ENCODE results near the gene SORL1. TPM values are rescaled to one million over a fixed set of nuclear protein-coding genes. Genes with fewer than 3 reads are reported as not detected.
A peak's percentile ranks its signal among the peaks of the same experiment; 100 is the strongest.
"Not testable (repeated sequence)": the region's sequence is repeated elsewhere in the genome, so short reads cannot be mapped to it uniquely, and the experiment has no call there.

The SORL1 gene
- total RNA-seq, 1 experiment from 2014 or later: 197 TPM

DNA sequence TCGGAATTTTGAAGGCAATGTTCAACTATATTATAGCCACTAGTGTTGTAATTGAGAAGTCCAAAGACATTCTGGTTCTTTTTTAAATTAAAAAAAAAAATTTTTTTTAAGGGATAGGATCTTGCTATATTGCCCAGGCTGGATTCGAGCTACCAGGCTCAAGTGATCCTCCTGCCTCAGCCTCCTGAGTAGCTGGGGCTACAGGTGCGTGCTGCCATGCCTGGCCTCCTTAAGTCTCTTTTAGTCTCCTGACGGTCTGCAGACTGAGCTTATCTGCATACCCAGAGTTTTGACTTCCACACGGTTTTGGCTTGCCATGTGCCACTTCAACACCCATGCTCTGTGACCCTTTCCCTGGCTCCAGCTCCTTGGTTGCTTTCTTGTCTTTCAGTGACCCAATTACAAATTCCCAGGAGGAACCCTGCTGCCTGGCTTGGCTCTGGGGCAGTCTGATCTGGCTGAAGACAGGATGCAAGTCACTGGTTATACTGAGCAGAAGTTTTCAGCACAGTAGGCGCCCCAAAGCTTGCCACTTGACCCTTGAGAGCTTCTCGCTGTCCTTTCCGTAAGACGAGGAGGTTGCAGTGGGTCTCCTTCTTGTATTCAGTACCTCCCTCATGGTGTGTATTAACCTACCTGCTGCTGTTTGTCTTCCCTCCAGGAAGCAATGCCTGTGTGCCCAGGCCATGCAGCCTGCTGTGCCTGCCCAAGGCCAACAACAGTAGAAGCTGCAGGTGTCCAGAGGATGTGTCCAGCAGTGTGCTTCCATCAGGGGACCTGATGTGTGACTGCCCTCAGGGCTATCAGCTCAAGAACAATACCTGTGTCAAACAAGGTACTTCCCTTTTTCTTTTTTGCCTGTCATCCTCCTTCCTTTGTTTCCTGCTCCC, 114.4 kb downstream of the SORL1 start:
- H3K79me2 ChIP-seq (ENCODE audit: low read length): peaks cover 40% of the 10 kb centered on the region
- no peak overlapping the region for H3K4me3 ChIP-seq (ENCODE audit: low read length)
- H3K4me2 ChIP-seq (ENCODE audit: low read depth, low read length, poor library complexity, severe bottlenecking): peak overlapping the region; percentile 6
- H3K27ac ChIP-seq (ENCODE audit: low read length): peak overlapping the region; percentile 95
- no peaks in the 10 kb centered on the region for H3K9me2 ChIP-seq (replicated peaks; ENCODE audit: insufficient read depth, low read length)
- peaks cover 91% of the 10 kb centered on the region for H3K4me1 ChIP-seq (ENCODE audit: low read length)
- DNase-seq: no peak
- H2AFZ ChIP-seq (ENCODE audit: low read length): no peak overlapping the region
- no peaks in the 10 kb centered on the region for H3K27me3 ChIP-seq (ENCODE audit: low read length)
- H3K36me3 ChIP-seq (ENCODE audit: insufficient read depth, low read length): peaks cover 32% of the 10 kb centered on the region
- H3K9me3 ChIP-seq (ENCODE audit: low read length): no peaks in the 10 kb centered on the region
- H4K20me1 ChIP-seq (ENCODE audit: insufficient read depth, low read depth, low read length): 0 out of 2 replicates have a peak, but pooled peaks cover 4% of the 10 kb centered on the region
- no peak overlapping the region for H3K9ac ChIP-seq (ENCODE audit: low read length)

GRCh38 chr11:121567995-121568394, 115.9 kb downstream of the SORL1 start:
- Histone ChIP-seq H3K27ac (ENCODE audit: low read length) (peak overlapping the region; percentile 95), H3K4me1 (ENCODE audit: low read length) (peaks cover 88% of the 10 kb centered on the region), H3K79me2 (ENCODE audit: low read length) (peaks cover 28% of the 10 kb centered on the region), H3K9me2 (replicated peaks; ENCODE audit: insufficient read depth, low read length) (no peaks in the 10 kb centered on the region), H3K36me3 (ENCODE audit: insufficient read depth, low read length) (peaks cover 42% of the 10 kb centered on the region), H3K9me3 (ENCODE audit: low read length) (no peaks in the 10 kb centered on the region), H4K20me1 (ENCODE audit: insufficient read depth, low read depth, low read length) (no peaks in the 10 kb centered on the region), H2AFZ (ENCODE audit: low read length) (no peak overlapping the region), H3K27me3 (ENCODE audit: low read length) (no peaks in the 10 kb centered on the region), H3K4me3 (ENCODE audit: low read length) (no peak overlapping the region), H3K4me2 (ENCODE audit: low read depth, low read length, poor library complexity, severe bottlenecking) (peak overlapping the region; percentile 45), H3K9ac (ENCODE audit: low read length) (peak overlapping the region; percentile 33; the same call in 1 of the 2 replicates)
- no peak for DNase-seq

GRCh38 chr11:121569332-121570299, 117.5 kb downstream of the SORL1 start:
- not testable (repeated sequence) for H3K9me2 ChIP-seq (replicated peaks; ENCODE audit: insufficient read depth, low read length); H3K27me3 ChIP-seq (ENCODE audit: low read length); H2AFZ ChIP-seq (ENCODE audit: low read length); H4K20me1 ChIP-seq (ENCODE audit: insufficient read depth, low read depth, low read length); H3K9me3 ChIP-seq (ENCODE audit: low read length); H3K4me3 ChIP-seq (ENCODE audit: low read length)
- Histone ChIP-seq H3K9ac (ENCODE audit: low read length) (peak overlapping the region; percentile 50; the same call in 1 of the 2 replicates), H3K79me2 (ENCODE audit: low read length) (peaks cover 17% of the 10 kb centered on the region), H3K27ac (ENCODE audit: low read length) (peak overlapping the region; percentile 95), H3K4me2 (ENCODE audit: low read depth, low read length, poor library complexity, severe bottlenecking) (peak overlapping the region; percentile 38), H3K36me3 (ENCODE audit: insufficient read depth, low read length) (peaks cover 53% of the 10 kb centered on the region), H3K4me1 (ENCODE audit: low read length) (peaks cover 82% of the 10 kb centered on the region)
- peak; percentile 85 for DNase-seq

GRCh38 chr11:121570453-121570852, 118.3 kb downstream of the SORL1 start:
- H3K4me3 ChIP-seq (ENCODE audit: low read length): no peak overlapping the region
- H3K9me2 ChIP-seq (replicated peaks; ENCODE audit: insufficient read depth, low read length): no peaks in the 10 kb centered on the region
- H3K27ac ChIP-seq (ENCODE audit: low read length): peak overlapping the region; percentile 95
- no peak overlapping the region for H2AFZ ChIP-seq (ENCODE audit: low read length)
- peak overlapping the region; percentile 13 for H3K4me2 ChIP-seq (ENCODE audit: low read depth, low read length, poor library complexity, severe bottlenecking)
- no peaks in the 10 kb centered on the region for H3K27me3 ChIP-seq (ENCODE audit: low read length)
- peaks cover 54% of the 10 kb centered on the region for H3K36me3 ChIP-seq (ENCODE audit: insufficient read depth, low read length)
- H3K79me2 ChIP-seq (ENCODE audit: low read length): peaks cover 12% of the 10 kb centered on the region
- peak overlapping the region; percentile 50; the same call in 1 of the 2 replicates for H3K9ac ChIP-seq (ENCODE audit: low read length)
- H3K4me1 ChIP-seq (ENCODE audit: low read length): peaks cover 82% of the 10 kb centered on the region
- H3K9me3 ChIP-seq (ENCODE audit: low read length): no peaks in the 10 kb centered on the region
- DNase-seq: no peak
- H4K20me1 ChIP-seq (ENCODE audit: insufficient read depth, low read depth, low read length): no peaks in the 10 kb centered on the region

GRCh38 chr11:121571506-121571905, 119.4 kb downstream of the SORL1 start:
- no peaks in the 10 kb centered on the region for H3K9me3 ChIP-seq (ENCODE audit: low read length)
- no peak overlapping the region for H2AFZ ChIP-seq (ENCODE audit: low read length)
- H3K36me3 ChIP-seq (ENCODE audit: insufficient read depth, low read length): peaks cover 59% of the 10 kb centered on the region
- H3K4me2 ChIP-seq (ENCODE audit: low read depth, low read length, poor library complexity, severe bottlenecking): no peak overlapping the region
- H3K9ac ChIP-seq (ENCODE audit: low read length): no peak overlapping the region
- H3K27me3 ChIP-seq (ENCODE audit: low read length): no peaks in the 10 kb centered on the region
- H3K4me1 ChIP-seq (ENCODE audit: low read length): peaks cover 73% of the 10 kb centered on the region
- DNase-seq: no peak
- H3K79me2 ChIP-seq (ENCODE audit: low read length): peaks cover 8% of the 10 kb centered on the region
- no peaks in the 10 kb centered on the region for H4K20me1 ChIP-seq (ENCODE audit: insufficient read depth, low read depth, low read length)
- H3K27ac ChIP-seq (ENCODE audit: low read length): peak overlapping the region; percentile 95
- no peaks in the 10 kb centered on the region for H3K9me2 ChIP-seq (replicated peaks; ENCODE audit: insufficient read depth, low read length)
- no peak overlapping the region for H3K4me3 ChIP-seq (ENCODE audit: low read length)

DNA sequence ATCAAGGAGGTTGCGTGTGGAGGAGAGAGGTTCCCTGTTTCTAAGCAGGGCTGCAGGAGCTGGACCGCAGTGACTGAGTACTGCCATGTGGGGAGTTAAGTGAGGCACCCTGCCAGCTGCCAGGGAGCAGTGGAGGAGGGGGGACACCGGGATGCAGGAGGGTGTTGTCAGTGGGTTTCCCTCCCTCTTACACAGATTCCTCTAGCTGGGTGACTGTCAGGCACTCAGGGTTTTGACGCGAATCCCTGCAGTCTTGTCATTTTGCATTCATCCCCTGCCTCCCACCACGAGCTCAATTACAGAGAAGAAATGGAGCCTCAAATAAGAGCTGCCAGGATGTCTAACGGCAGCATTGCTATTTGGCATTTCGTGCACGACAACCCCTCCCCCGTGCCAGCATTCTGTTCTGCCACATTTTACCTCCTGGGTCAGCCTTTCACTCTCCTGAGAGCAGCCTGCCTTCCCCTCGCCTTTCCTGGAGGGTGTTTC, 120.5 kb downstream of the SORL1 start:
- no peak overlapping the region for H3K4me2 ChIP-seq (ENCODE audit: low read depth, low read length, poor library complexity, severe bottlenecking)
- DNase-seq: no peak
- H3K27ac ChIP-seq (ENCODE audit: low read length): peak overlapping the region; percentile 95; the same call in 1 of the 2 replicates
- H3K36me3 ChIP-seq (ENCODE audit: insufficient read depth, low read length): peaks cover 63% of the 10 kb centered on the region
- no peaks in the 10 kb centered on the region for H3K27me3 ChIP-seq (ENCODE audit: low read length)
- H3K79me2 ChIP-seq (ENCODE audit: low read length): peaks cover 11% of the 10 kb centered on the region
- no peaks in the 10 kb centered on the region for H4K20me1 ChIP-seq (ENCODE audit: insufficient read depth, low read depth, low read length)
- no peaks in the 10 kb centered on the region for H3K9me2 ChIP-seq (replicated peaks; ENCODE audit: insufficient read depth, low read length)
- H3K9me3 ChIP-seq (ENCODE audit: low read length): no peaks in the 10 kb centered on the region
- no peak overlapping the region for H2AFZ ChIP-seq (ENCODE audit: low read length)
- H3K4me1 ChIP-seq (ENCODE audit: low read length): peaks cover 62% of the 10 kb centered on the region
- no peak overlapping the region for H3K4me3 ChIP-seq (ENCODE audit: low read length)
- no peak overlapping the region for H3K9ac ChIP-seq (ENCODE audit: low read length)

GRCh38 chr11:121574801-121575200, 122.7 kb downstream of the SORL1 start:
- Histone ChIP-seq H3K79me2 (ENCODE audit: low read length) (peaks cover 18% of the 10 kb centered on the region), H2AFZ (ENCODE audit: low read length) (no peak overlapping the region), H3K9ac (ENCODE audit: low read length) (no peak overlapping the region), H3K27ac (ENCODE audit: low read length) (peak overlapping the region; percentile 64), H4K20me1 (ENCODE audit: insufficient read depth, low read depth, low read length) (no peaks in the 10 kb centered on the region), H3K27me3 (ENCODE audit: low read length) (no peaks in the 10 kb centered on the region), H3K4me1 (ENCODE audit: low read length) (peaks cover 43% of the 10 kb centered on the region), H3K4me3 (ENCODE audit: low read length) (no peak overlapping the region), H3K4me2 (ENCODE audit: low read depth, low read length, poor library complexity, severe bottlenecking) (no peak overlapping the region), H3K9me2 (replicated peaks; ENCODE audit: insufficient read depth, low read length) (no peaks in the 10 kb centered on the region), H3K36me3 (ENCODE audit: insufficient read depth, low read length) (peaks cover 80% of the 10 kb centered on the region), H3K9me3 (ENCODE audit: low read length) (no peaks in the 10 kb centered on the region)
- DNase-seq: no peak

Data from Karpas-422 (cell line).